Measurements from ENCODE around the gene MEIG1. TPM values are rescaled to one million over a fixed set of nuclear protein-coding genes. Genes with fewer than 3 reads are reported as not detected.
A peak's percentile ranks its signal among the peaks of the same experiment; 100 is the strongest.

Gene MEIG1
- not detected for total RNA-seq

GRCh38 chr10:14959221-14960057 is at the start of gene MEIG1:
MEIG1 (plus strand) TSS chr10:14959388; CDS start chr10:14966469, 7,081 bp downstream.
- peak within 1 kb of the TSS; percentile 79 for H3K4me3 ChIP-seq
- no peaks in the 10 kb centered on the region for H3K9me3 ChIP-seq
- DNase-seq (ENCODE audit: low spot score) (peak; percentile 64), ATAC-seq (ENCODE audit: insufficient number of reproducible peaks, low FRiP score, low read depth) (peak; percentile 95)
- no peaks in the 10 kb centered on the region for H3K36me3 ChIP-seq
- peak within 1 kb of the TSS; percentile 92 to 98 for H3K27ac ChIP-seq
- H3K27me3 ChIP-seq (replicated peaks; ENCODE audit: insufficient read depth) = no peaks in the 10 kb centered on the region
- TF ChIP-seq CTCF (IDR thresholded peaks at IDR 0.05) = no peak
- peaks cover 6 to 9% of the 10 kb centered on the region in 2 donors for H3K4me1 ChIP-seq (ENCODE audit: control insufficient read depth in 1 of 2, low read depth in 2 of 2)

DNA sequence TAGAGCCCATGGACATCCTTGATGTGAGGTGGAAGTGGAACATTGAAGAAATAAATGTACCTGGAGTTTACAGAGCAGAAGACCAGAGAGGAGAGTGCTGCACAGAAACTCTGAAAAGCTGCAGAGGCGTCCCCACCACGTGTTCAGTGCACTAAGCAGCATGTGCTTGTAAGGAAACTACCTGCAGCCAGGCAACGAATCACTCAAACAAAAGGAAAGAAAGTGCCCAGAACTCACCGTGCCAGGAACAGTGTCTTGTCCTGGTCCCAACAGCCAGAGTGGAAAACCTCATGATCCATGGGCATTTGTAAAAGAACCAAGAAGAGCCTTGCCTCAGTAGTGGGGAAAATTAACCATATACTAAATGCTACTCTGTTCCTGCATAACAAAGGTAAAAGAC is 48.2 kb upstream of the MEIG1 start:
- TF ChIP-seq CTCF (IDR thresholded peaks at IDR 0.05) = no peak
- Histone ChIP-seq H3K4me1 (ENCODE audit: control insufficient read depth in 1 of 2, low read depth in 2 of 2) (no peaks in the 10 kb centered on the region), H3K27ac (no peak overlapping the region), H3K4me3 (no peak overlapping the region), H3K27me3 (replicated peaks; ENCODE audit: insufficient read depth) (no peaks in the 10 kb centered on the region), H3K36me3 (peaks cover 18% of the 10 kb centered on the region), H3K9me3 (no peaks in the 10 kb centered on the region)
- DNase-seq (ENCODE audit: low spot score) (no peak), ATAC-seq (ENCODE audit: insufficient number of reproducible peaks, low FRiP score, low read depth) (no peak)

DNA sequence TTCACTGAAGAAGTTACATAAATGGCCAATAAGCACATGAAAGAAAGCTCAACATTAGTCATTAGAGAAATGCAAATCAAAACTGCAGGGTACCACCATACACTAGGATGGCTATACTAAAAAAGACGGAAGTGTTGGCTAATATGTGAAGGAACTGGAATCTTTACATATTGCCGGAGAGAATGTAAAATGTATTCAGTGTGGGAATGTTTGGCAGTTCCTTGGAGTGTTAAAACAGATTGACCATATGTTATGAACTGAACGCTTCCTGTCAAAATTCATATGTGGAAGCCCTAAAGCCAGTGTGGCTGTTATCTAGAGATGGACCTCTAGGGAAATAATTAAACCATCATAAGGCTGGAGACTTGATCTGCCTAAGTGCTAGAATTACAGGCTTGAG is 47.4 kb upstream of the MEIG1 start:
- DNase-seq (ENCODE audit: low spot score) (no peak), ATAC-seq (ENCODE audit: insufficient number of reproducible peaks, low FRiP score, low read depth) (no peak)
- Histone ChIP-seq H3K9me3 (no peaks in the 10 kb centered on the region), H3K36me3 (peaks cover 22% of the 10 kb centered on the region), H3K27ac (no peak overlapping the region), H3K4me3 (no peak overlapping the region), H3K4me1 (ENCODE audit: control insufficient read depth in 1 of 2, low read depth in 2 of 2) (no peaks in the 10 kb centered on the region), H3K27me3 (replicated peaks; ENCODE audit: insufficient read depth) (no peaks in the 10 kb centered on the region)
- no peak for TF ChIP-seq CTCF (IDR thresholded peaks at IDR 0.05)

DNA sequence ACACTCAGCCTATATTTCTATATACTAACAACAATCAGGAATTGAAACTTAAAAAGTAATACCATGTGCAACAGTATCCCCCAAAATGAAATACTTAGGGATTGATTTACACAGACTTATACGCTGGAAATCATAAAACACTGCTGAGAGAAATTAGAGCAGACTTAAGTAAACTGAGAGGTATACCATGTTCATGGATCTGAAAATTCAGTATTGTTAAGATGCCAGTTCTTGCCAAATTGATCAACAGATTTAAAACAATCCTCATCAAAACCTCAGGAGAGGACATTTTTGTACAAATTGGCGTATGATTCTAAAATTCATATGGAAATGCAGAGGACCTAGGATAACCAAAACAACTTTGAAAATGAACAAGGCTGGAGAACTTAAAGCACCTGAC is 42.6 kb upstream of the MEIG1 start:
- no peaks in the 10 kb centered on the region for H3K9me3 ChIP-seq
- H3K27ac ChIP-seq = no peak overlapping the region
- TF ChIP-seq CTCF (IDR thresholded peaks at IDR 0.05) = no peak
- DNase-seq (ENCODE audit: low spot score) (no peak), ATAC-seq (ENCODE audit: insufficient number of reproducible peaks, low FRiP score, low read depth) (no peak)
- peaks cover 28% of the 10 kb centered on the region for H3K36me3 ChIP-seq
- no peaks in the 10 kb centered on the region for H3K4me1 ChIP-seq (ENCODE audit: control insufficient read depth in 1 of 2, low read depth in 2 of 2)
- H3K27me3 ChIP-seq (replicated peaks; ENCODE audit: insufficient read depth) = no peaks in the 10 kb centered on the region
- H3K4me3 ChIP-seq = no peak overlapping the region

DNA sequence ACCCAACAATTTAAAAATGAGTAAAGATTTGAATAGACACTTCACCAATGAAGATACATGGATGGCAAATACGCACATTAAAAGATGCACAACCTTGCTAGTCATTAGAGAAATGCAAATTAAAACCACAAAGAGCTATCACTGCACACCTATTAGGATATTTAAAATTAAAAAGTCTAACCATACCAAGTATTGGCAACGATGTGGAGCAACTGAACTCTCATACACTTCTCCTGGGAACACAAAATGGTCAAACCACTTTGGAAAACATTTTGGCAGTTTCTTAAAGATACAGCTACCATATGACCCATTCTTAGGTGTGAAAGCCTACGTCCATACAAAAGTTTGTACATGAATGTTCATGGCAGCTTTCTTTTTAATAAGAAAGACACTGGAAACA is 41.4 kb upstream of the MEIG1 start:
- no peak overlapping the region for H3K4me3 ChIP-seq
- no peak for TF ChIP-seq CTCF (IDR thresholded peaks at IDR 0.05)
- H3K27me3 ChIP-seq (replicated peaks; ENCODE audit: insufficient read depth) = no peaks in the 10 kb centered on the region
- peaks cover 29% of the 10 kb centered on the region for H3K36me3 ChIP-seq
- H3K27ac ChIP-seq = no peak overlapping the region
- no peak for ATAC-seq (ENCODE audit: insufficient number of reproducible peaks, low FRiP score, low read depth)
- no peaks in the 10 kb centered on the region for H3K9me3 ChIP-seq
- no peaks in the 10 kb centered on the region for H3K4me1 ChIP-seq (ENCODE audit: control insufficient read depth in 1 of 2, low read depth in 2 of 2)
- no peak for DNase-seq (ENCODE audit: low spot score)
